Activated naive CD4-positive, alpha-beta T cell treated with anti-CD3 and anti-CD28 coated beads, Interleukin-2, amount 10 ng/mL, durations not matched to agents 5 hours and 36 hours (primary cell): ENCODE results near the gene FANCD2. TPM values are rescaled to one million over a fixed set of nuclear protein-coding genes. Genes with fewer than 3 reads are reported as not detected.

Source experiments
- total RNA-seq, 2 experiments: library from RNA; stranded (reverse); gene quantifications; one replicate each; pipeline ENCODE4 v1.2.3, GENCODE V29; 2021

FANCD2 gene
- 10 to 100 TPM; 44.2 to 48.0 TPM for total RNA-seq

DNA sequence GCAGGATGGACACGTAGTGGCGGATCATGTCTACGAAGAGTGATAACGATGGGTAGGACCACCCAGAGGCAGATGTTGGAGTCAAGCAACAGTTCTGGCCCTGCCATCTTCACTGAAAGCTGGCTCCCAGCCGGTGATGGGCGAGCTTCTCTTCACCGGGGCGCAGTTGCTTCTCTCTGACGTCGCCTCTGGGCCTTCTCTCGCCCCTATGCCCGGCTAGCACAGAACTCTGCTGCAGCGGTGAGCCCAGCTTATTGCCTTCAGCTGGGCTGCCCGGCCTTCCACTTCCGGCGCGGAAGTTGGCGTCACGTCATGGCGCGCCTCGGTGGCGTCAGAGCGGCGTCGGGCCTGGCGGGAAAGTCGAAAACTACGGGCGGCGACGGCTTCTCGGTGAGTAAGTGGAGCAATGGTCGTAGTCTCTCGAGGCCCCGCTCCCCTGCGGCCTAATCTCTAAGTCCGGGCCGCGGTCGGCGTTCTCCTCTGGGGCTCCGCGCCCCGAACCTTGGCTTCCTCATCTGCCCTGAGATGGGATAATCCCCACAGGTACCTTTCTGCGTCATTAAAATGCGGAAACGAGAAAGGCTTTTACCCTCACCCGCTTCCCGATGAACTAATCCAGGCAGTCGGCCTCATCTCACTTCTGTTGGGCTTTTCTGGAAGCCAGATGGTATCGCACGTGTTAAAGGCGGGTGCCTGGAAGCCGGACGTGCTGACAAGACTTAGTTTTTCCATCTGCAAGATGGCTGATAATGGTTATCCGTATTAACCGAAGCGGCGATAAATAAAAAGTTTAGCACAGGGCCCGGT is at the start of gene FANCD2:
Gene FANCD2 (plus strand): TSS at position 354 of the 807 bp plus-strand sequence. CDS start 2,221 bp downstream, outside the sequence.

DNA sequence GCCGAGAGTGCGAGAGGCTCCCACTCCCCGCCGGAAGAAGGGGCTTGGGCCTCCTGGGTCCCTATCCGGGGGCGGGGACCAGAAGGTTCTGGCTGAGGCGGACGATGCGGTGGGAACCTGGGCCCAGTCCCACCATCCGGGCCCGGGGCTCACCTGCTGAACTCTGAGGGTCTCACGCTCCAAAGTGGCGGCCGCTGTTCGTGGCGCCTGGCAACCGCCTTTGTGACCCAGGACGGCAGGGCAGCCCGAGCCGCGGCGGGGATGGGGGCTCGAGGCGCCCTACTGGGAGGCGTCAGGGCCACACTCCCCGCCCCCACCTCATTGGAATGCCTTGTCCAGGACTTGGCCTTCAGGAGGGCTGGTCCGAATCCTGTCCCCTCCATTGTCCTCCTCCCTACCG is 81.9 kb downstream of the FANCD2 start, which contains the start of gene FANCD2OS:
Gene FANCD2OS (minus strand): TSS at position 165 of the 400 bp plus-strand sequence. CDS start 3,481 bp downstream, outside the sequence.

DNA sequence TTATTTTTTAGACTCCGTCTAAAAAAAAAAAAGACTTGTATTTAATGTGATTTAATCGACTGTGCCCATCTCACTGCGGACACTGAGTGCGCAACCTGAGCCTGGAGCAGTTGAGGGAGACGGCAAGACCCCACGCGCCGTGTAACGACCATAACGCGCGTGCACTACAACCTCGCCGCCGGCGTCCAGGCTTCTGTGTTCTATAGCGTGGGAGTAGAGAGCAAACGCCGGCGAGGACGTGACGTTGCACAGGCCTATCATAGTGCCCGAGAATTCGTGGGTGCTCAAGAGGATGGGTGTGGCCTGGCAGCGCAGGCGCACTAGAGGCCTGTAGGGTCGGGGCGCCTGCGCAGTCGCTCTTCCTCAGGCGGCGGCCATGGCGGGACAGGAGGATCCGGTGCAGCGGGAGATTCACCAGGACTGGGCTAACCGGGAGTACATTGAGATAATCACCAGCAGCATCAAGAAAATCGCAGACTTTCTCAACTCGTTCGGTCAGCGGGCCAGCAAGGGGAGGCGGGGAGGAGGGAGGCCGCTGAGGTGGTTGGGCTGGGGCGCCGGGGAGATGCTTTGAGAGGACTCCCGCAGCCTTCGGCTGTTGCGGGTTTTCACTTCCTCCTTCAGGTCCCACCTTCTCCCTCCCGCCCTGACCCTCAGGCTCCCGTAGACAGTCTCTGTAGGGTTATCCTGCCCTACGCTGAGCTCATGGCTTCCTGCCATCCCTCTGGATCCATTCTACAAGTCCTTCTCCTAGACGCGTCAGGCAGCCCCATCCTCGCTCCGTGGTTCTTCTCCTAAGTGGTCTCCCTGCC is 89.3 kb downstream of the FANCD2 start, which contains the start of gene BRK1:
Gene BRK1 (plus strand): TSS at position 350 of the 812 bp plus-strand sequence. CDS start 27 bp downstream, at position 377.

Other genes with a start within 250 kb of the FANCD2 start
- 10 to 100 TPM; 64.5 to 65.9 TPM for gene TADA3, start 234.0 kb upstream of the FANCD2 start, total RNA-seq
- gene ARPC4, start 233.4 kb upstream of the FANCD2 start, total RNA-seq, result 100 to 1,000 TPM; 236 to 238 TPM
- 10 to 100 TPM; 54.6 to 54.7 TPM for gene TTLL3, start 216.2 kb upstream of the FANCD2 start, total RNA-seq
- 10 to 100 TPM; 45.1 to 46.2 TPM for gene RPUSD3, start 182.4 kb upstream of the FANCD2 start, total RNA-seq
- gene CIDEC, start 146.2 kb upstream of the FANCD2 start, total RNA-seq, result not detected
- gene JAGN1, start 135.8 kb upstream of the FANCD2 start, total RNA-seq, result 10 to 100 TPM; 27.7 to 29.0 TPM
- gene IL17RE, start 123.6 kb upstream of the FANCD2 start, total RNA-seq, result under 1 TPM; 0.39 to 0.45 TPM
- under 1 TPM; 0.29 to 0.40 TPM for gene IL17RC, start 109.3 kb upstream of the FANCD2 start, total RNA-seq
- 10 to 100 TPM; 15.2 to 20.0 TPM for gene CRELD1, start 92.6 kb upstream of the FANCD2 start, total RNA-seq
- 1 to 10 TPM; 5.4 to 6.1 TPM for gene PRRT3, start 74.0 kb upstream of the FANCD2 start, total RNA-seq
- 10 to 100 TPM; 42.2 to 43.9 TPM for gene EMC3, start 39.6 kb upstream of the FANCD2 start, total RNA-seq
- gene FANCD2OS, start 81.8 kb downstream of the FANCD2 start, total RNA-seq, result not detected
- 100 to 1,000 TPM; 132 to 133 TPM for gene BRK1, start 89.2 kb downstream of the FANCD2 start, total RNA-seq
- 10 to 100 TPM; 66.2 to 70.4 TPM for gene VHL, start 115.3 kb downstream of the FANCD2 start, total RNA-seq
- 1 to 10 TPM; 2.7 to 3.0 TPM for gene IRAK2, start 138.5 kb downstream of the FANCD2 start, total RNA-seq
- 10 to 100 TPM; 54.5 to 57.7 TPM for gene TATDN2, start 222.0 kb downstream of the FANCD2 start, total RNA-seq